NCI-H146 treated with DMSO at 0.1 percent for 48 hours (cell line): ENCODE measurements around the gene ZNF195.
"Not testable (repeated sequence)": the region's sequence is repeated elsewhere in the genome, so short reads cannot be mapped to it uniquely, and the experiment has no call there.

Experiments used
- DNase-seq: peaks from one replicate; lab custom pipeline; 2025; ENCODE audit not compliant: unreplicated experiment; lab: John Stamatoyannopoulos, UW

ZNF195 gene

GRCh38 chr11:3378426-3379423 lies at the start of gene ZNF195:
Gene ZNF195 (minus strand): TSS chr11:3379146. CDS start chr11:3379040, 106 bp downstream.
- peak; percentile 97 for DNase-seq

DNA sequence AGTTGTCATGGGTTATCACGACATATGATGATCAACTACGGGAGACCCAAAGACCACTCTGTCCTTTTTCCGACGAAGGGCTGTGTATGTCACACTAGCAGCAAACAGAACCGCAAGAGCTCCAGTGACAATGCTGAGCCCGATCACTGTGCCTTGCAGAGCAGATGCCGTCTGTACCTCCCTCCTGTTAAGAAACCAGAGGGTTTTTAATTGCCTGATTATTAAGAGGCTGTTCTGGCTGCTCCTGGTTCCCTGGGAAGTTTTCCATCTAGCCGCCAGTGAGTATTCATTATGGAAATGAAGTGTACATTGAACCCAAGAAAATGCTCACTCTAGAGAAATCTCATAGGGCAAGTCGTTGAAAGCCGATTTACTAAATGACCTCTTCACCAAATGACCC lies 49.1 kb upstream of the ZNF195 start:
- not testable (repeated sequence) for DNase-seq

DNA sequence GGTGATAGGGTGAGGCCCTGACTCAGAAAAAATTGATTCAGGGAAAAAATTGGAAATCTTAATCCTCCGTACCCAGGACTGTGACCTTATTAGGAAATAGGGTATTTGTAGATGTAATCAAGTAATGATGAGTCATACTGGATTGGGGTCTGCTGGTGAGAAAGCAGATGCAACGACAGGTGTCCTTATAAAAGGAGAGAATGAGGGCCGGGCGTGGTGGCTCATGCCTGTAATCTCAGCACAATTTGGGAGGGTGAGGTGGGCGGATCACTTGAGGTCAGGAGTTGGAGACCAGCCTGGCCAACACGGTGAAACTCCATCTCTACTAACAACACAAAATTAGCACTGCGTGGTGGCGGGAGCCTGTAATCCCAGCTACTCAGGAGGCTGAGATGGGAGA lies 47.6 kb upstream of the ZNF195 start:
- DNase-seq: not testable (repeated sequence)

- not testable (repeated sequence) for DNase-seq
Measured at GRCh38 chr11:3423928-3424327, 45.0 kb upstream of the ZNF195 start.

DNA sequence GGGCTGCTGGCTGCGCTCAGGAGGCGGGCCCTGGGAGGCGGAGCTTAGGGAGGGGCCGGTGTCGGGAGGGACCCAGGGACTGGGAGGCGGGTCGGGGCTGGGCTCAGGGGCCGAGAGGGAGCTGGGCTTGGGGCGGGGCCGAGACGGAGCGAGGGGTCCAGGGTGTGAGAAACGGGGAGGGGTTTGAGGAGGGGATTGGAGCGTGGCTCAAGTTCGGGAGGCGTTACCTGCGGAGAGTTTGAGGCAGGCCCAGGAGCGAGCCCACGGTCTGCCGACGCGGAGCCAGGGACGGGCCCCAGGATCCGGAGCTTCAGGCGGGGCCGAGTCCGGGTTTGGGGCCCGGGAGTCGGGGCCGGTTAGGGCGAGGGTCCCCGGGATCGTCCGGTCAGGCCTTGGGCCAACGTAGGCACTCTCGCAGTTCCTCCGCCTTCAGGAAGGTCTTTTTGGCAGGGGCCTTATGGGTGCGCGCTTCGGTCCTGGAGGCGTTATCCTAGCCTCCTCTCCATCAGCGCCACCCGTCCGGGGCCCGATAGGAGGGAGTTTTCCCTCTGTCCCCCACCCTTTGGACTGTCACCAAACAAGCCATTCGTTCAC lies 44.3 kb upstream of the ZNF195 start:
- DNase-seq: not testable (repeated sequence)

DNA sequence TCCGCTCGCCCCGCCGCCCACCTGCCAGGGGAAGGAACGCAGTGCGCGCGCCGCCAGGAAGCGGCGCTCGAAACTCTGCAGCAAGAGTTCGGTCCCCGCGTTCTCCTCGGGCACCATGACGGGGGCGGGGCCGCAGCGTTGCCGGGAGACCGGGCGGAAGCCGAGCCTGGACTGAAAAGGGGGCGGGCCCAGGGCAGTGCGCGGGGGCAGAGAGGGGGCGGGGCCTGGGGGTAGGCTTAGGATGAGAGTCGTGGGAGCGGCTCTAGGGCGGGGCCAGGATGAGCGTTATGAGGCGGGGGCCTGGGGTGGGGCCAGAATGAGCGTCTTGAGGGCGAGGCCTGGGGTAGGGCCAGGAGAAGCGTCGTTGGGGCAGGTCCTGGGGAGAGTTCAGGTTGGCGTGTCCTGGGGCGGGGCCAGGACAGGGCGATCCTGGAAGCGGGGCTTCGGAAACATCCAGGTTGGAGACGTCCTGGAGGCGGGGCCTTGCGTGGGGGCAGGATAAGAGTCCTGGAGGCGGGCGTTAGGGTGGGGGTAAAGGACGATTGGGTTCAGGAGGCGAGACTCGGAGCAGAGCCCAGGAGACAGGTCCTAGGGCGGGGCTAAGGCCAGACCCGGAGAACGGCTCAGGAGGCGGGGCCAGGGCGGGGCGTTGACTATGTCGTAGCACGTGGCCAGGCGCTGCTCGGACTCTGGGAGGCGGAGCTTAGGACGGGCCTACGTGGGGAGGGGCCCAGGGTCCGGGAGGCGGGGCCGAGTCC lies 43.6 kb upstream of the ZNF195 start:
- peak; percentile 96 for DNase-seq

DNA sequence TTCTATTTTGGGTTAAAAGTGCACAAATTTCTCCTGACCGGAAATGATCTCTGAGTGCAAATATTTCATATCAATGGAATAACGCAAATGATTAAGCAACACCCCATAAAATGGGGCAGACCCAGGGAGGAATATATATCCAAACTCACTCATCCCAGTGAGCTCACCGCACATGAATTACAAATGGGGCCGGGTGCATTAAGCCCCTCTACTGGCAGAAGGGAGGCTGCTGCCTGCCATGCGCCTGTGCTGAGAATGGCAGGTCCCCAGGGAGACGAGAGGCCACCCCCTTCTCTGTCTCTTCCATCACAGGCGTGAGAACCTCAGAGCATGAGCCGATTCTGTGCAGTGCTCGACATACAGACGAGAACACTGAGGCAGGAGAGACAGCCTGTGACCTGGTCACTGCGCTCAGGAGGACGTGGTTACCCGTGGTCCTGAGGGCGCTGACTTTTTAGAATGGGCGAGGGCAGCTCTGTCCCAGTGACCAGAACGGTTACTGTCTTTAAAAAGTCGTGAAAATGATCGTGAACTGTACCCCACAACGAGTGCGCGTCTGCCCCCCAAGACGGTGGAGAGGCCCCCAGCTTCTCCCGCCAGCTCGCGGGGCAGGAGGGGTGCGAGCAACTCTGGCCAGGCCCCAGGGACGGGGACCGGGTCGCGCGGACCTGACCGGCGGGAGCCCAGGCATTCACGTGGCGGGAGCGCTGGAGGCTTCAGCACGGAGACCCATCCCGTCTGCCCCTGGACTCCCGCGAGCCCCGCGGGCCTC lies 42.8 kb upstream of the ZNF195 start:
- DNase-seq: not testable (repeated sequence)

GRCh38 chr11:3420281-3421042 lies 41.5 kb upstream of the ZNF195 start:
- not testable (repeated sequence) for DNase-seq

GRCh38 chr11:3419496-3419895 lies 40.5 kb upstream of the ZNF195 start:
- DNase-seq: not testable (repeated sequence)

- peak; percentile 25 for DNase-seq
Measured at GRCh38 chr11:3417047-3417446, 38.1 kb upstream of the ZNF195 start.

DNA sequence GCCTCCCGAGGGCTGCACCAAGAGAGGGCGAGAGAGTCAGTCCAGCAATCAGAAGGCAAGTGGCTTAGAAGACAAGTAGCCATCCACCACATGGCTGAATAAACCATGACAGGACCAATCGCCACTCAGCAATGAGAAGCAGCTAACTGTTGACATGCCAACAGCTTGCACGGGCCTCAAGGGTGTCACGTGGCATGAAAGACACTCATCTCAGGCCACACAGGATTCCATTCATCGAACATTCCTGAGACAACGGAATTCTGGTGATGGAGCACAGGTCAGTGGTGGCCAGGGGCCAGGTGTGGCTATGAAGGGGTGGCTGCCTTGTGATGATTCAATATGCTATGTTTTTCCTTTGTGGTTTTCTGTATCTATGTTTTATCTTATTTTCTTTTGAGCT lies 36.4 kb upstream of the ZNF195 start:
- not testable (repeated sequence) for DNase-seq

DNA sequence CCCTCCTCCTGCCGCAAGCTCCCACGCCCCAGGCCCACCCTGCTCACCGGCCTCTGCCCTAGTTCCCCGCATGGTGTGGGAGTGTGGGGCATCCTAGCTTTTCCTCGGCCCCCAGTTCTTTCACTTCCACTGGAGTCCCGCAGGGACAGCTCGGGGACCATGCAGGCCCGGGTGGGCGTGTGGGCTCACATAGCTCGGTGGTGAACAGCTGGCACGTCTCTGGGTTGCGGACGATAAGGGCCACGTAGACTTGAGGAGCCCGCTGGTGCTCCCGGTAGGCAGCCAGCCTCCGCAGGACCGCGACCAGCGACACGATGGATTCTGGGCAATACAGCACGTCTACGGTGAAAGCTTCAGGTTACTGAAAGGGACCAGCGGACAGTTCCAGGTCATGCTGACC lies 34.7 kb upstream of the ZNF195 start:
- not testable (repeated sequence) for DNase-seq

DNA sequence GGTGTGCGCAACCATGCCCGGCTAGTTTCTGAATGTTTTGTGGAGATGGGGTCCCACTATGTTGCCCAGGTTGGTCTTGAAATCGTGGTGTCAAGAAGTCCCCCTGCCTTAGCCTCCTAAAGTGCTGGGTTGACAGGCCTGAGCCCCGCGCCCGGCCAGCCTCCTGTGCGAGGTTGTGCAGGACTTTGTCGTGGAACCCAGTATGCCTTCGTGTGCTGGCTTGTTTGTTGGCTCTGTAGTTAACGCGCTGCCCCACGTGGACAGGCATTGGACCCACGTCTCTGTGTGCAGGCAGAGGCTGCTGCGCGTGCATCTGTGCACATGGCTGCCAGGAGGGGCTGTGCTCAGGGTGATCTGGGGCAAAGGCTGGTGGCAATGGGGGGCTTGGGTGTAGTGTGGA lies 33.9 kb upstream of the ZNF195 start:
- DNase-seq: no peak

- peak; percentile 26 for DNase-seq
Measured at GRCh38 chr11:3408722-3409121, 29.8 kb upstream of the ZNF195 start.

DNA sequence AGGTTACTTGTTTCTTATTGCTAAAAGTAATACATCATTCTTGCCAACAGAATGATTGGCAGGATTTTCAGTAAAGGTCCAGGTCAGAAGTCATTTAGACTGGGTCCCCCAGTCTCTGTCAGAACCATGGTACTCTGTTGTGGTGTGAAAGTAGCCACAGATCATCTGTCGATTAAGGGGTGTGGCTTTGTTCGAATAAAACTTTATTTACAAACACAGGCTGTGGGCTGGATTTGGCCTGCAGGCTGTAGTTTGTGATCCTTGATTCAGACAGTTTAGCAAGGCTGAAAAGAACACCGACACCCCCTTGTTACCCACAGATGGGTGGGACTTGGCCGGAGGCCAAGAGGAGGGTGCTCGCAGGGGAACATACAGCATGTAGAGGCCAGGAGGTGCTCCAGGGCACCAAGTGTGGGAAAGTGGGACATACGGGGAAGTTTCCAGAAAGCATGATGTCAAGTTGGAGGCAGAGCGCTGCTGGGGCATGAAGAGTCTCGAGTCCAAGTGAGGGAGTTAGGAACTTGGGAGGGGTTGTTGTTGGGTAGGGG lies 29.2 kb upstream of the ZNF195 start:
- not testable (repeated sequence) for DNase-seq

GRCh38 chr11:3406937-3407336 lies 28.0 kb upstream of the ZNF195 start:
- DNase-seq: not testable (repeated sequence)

GRCh38 chr11:3406223-3406875 lies 27.4 kb upstream of the ZNF195 start:
- DNase-seq: not testable (repeated sequence)

DNA sequence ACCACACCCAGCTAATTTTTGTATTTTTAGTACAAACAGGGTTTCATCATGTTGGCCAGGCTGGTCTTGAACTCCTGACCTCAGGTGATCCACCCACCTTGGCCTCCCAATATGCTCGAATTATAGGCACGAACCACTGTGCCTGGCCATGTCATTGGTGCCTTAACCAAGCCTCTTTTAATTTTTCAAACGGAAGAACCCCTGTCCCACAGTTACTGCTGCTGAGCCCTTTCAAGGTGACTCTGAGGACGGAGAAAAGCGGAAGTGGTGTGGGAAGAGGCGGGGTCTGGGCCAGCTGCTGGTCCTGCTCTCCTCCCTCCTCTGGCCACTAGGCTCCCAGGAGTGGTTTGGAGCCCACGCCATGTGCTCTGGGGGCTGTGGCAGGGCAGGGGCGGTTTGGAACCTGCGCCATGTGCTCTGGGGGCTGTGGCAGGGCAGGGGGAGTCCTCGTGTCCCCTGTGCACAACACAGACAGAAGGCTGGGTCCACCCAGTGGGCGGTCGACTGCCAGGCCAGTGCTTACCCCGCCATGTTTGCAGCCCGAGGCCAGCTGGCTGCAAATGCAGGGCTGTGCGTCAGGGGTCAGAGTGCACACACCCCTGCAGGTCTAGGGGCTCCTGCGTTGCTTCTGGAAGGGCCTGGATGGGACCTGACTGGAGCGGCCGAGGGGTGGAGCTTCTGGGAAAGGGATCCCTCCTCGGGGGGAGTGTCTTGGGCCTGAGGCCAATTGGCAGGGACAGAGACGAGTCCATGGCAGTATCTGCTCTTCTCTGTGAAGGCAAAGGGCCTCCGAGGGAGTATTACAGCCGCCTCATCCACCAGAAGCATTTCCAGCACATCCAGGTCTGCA lies 25.4 kb upstream of the ZNF195 start:
- not testable (repeated sequence) for DNase-seq
